ENCODE results near the gene RAB40A. TPM values are rescaled to one million over a fixed set of nuclear protein-coding genes. Genes with fewer than 3 reads are reported as not detected.
A peak's percentile ranks its signal among the peaks of the same experiment; 100 is the strongest.

Gene RAB40A
- polyA plus RNA-seq, 4 donors = 0.25 to 1.2 TPM; not detected in 2

GRCh38 chrX:103550415-103551051 lies 31.2 kb upstream of the RAB40A start:
- 20 to 56% (median 31%) methylated on average over 3 of the region's 3 CpGs for WGBS, 3 donors
- H3K4me3 ChIP-seq (ENCODE audit: low read depth in 1 of 3, low read length in 3 of 3) = no peak overlapping the region
- DNase-seq (peak in 1 of 2 donors; percentile 7), FAIRE-seq (no peak)
- H3K36me3 ChIP-seq (ENCODE audit: control insufficient read depth in 3 of 3, insufficient read depth in 2 of 3, low read depth in 1 of 3, low read length in 3 of 3) = no peaks in the 10 kb centered on the region
- H3K27ac ChIP-seq (ENCODE audit: low read depth in 1 of 3, low read length in 2 of 3) = no peak overlapping the region
- H3K4me1 ChIP-seq (ENCODE audit: control insufficient read depth in 3 of 3, insufficient read depth in 2 of 3, low read depth in 1 of 3, low read length in 2 of 3) = peaks cover 0 to 3% (median 0%) of the 10 kb centered on the region in 3 donors
- no peaks in the 10 kb centered on the region for H3K9me3 ChIP-seq (ENCODE audit: control insufficient read depth in 2 of 2, insufficient read depth in 1 of 2, low read depth in 1 of 2, low read length in 1 of 2)
- H3K27me3 ChIP-seq (ENCODE audit: control insufficient read depth in 3 of 3, insufficient read depth in 3 of 3, low read length in 3 of 3) = no peaks in the 10 kb centered on the region

- FAIRE-seq (no peak), DNase-seq (no peak)
- H3K9me3 ChIP-seq (ENCODE audit: control insufficient read depth in 2 of 2, insufficient read depth in 1 of 2, low read depth in 1 of 2, low read length in 1 of 2) = no peaks in the 10 kb centered on the region
- H3K27me3 ChIP-seq (ENCODE audit: control insufficient read depth in 3 of 3, insufficient read depth in 3 of 3, low read length in 3 of 3) = no peaks in the 10 kb centered on the region
- 52 to 63% (median 54%) methylated on average over 3 of the region's 3 CpGs for WGBS, 3 donors
- no peak overlapping the region for H3K4me3 ChIP-seq (ENCODE audit: low read depth in 1 of 3, low read length in 3 of 3)
- H3K4me1 ChIP-seq (ENCODE audit: control insufficient read depth in 3 of 3, insufficient read depth in 2 of 3, low read depth in 1 of 3, low read length in 2 of 3) = peaks cover 0 to 3% (median 0%) of the 10 kb centered on the region in 3 donors
- H3K36me3 ChIP-seq (ENCODE audit: control insufficient read depth in 3 of 3, insufficient read depth in 2 of 3, low read depth in 1 of 3, low read length in 3 of 3) = no peaks in the 10 kb centered on the region
- no peak overlapping the region for H3K27ac ChIP-seq (ENCODE audit: low read depth in 1 of 3, low read length in 2 of 3)
Measured at GRCh38 chrX:103549916-103550315, 30.6 kb upstream of the RAB40A start.

DNA sequence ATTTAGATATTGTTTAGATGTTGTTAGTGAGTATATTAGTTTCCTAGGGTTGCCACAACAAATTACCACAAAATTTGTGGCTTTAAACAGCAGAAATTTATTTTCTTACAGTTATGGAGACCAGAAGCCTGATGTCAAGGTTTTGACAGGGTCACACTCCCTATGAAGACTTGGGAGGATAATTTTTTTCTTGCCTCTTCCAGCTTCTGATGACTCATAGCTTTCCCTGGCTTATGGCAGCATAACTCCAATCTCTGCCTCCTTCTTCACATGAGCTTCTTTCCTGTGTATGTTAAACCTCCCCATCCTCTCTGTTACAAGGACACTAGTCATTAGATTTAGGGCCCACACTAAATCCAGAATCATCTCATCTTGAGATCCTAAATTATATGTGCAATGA lies 20.9 kb upstream of the RAB40A start:
- H3K27ac ChIP-seq (ENCODE audit: low read depth in 1 of 3, low read length in 2 of 3) = no peak overlapping the region

DNA sequence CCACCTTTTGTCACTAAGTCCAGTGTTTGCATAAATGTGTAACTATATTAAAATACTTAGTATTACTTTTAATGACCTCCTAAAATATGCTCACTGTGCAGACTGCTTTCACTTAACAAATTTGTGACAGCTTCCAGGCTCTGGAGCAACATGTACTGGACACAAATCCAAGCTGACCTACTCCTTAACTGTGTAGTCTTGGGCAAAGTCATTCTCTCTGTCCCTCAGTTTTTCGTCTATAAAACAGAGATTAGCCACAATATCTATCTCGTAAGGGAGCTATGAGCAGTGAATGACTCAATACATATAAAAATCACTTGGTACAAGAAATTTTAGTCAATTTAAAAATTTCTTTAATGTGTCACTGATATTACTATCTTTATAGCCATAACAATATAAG lies 20.4 kb upstream of the RAB40A start:
- Histone ChIP-seq H3K9me3 (ENCODE audit: control insufficient read depth in 2 of 2, insufficient read depth in 1 of 2, low read depth in 1 of 2, low read length in 1 of 2) (no peaks in the 10 kb centered on the region), H3K36me3 (ENCODE audit: control insufficient read depth in 3 of 3, insufficient read depth in 2 of 3, low read depth in 1 of 3, low read length in 3 of 3) (no peaks in the 10 kb centered on the region), H3K4me3 (ENCODE audit: low read depth in 1 of 3, low read length in 3 of 3) (no peak overlapping the region), H3K27me3 (ENCODE audit: control insufficient read depth in 3 of 3, insufficient read depth in 3 of 3, low read length in 3 of 3) (no peaks in the 10 kb centered on the region), H3K4me1 (ENCODE audit: control insufficient read depth in 3 of 3, insufficient read depth in 2 of 3, low read depth in 1 of 3, low read length in 2 of 3) (no peaks in the 10 kb centered on the region), H3K27ac (ENCODE audit: low read depth in 1 of 3, low read length in 2 of 3) (no peak overlapping the region)
- 48 to 75% (median 60%) methylated on average over 2 of the region's 2 CpGs for WGBS, 3 donors
- no peak for DNase-seq
- FAIRE-seq = no peak

More for the DNA sequence above, 20.9 kb upstream of the RAB40A start:
- H3K27me3 ChIP-seq (ENCODE audit: control insufficient read depth in 3 of 3, insufficient read depth in 3 of 3, low read length in 3 of 3) = no peaks in the 10 kb centered on the region
- no peak for DNase-seq
- H3K9me3 ChIP-seq (ENCODE audit: control insufficient read depth in 2 of 2, insufficient read depth in 1 of 2, low read depth in 1 of 2, low read length in 1 of 2) = no peaks in the 10 kb centered on the region
- FAIRE-seq = no peak
- no peak overlapping the region for H3K4me3 ChIP-seq (ENCODE audit: low read depth in 1 of 3, low read length in 3 of 3)
- no peaks in the 10 kb centered on the region for H3K4me1 ChIP-seq (ENCODE audit: control insufficient read depth in 3 of 3, insufficient read depth in 2 of 3, low read depth in 1 of 3, low read length in 2 of 3)
- H3K36me3 ChIP-seq (ENCODE audit: control insufficient read depth in 3 of 3, insufficient read depth in 2 of 3, low read depth in 1 of 3, low read length in 3 of 3) = no peaks in the 10 kb centered on the region

GRCh38 chrX:103538728-103539127 lies 19.4 kb upstream of the RAB40A start:
- no peak for FAIRE-seq
- Histone ChIP-seq H3K4me3 (ENCODE audit: low read depth in 1 of 3, low read length in 3 of 3) (no peak overlapping the region), H3K27me3 (ENCODE audit: control insufficient read depth in 3 of 3, insufficient read depth in 3 of 3, low read length in 3 of 3) (no peaks in the 10 kb centered on the region), H3K27ac (ENCODE audit: low read depth in 1 of 3, low read length in 2 of 3) (peak overlapping the region in 1 of 3 donors; percentile 74), H3K36me3 (ENCODE audit: control insufficient read depth in 3 of 3, insufficient read depth in 2 of 3, low read depth in 1 of 3, low read length in 3 of 3) (no peaks in the 10 kb centered on the region), H3K4me1 (ENCODE audit: control insufficient read depth in 3 of 3, insufficient read depth in 2 of 3, low read depth in 1 of 3, low read length in 2 of 3) (no peaks in the 10 kb centered on the region), H3K9me3 (ENCODE audit: control insufficient read depth in 2 of 2, insufficient read depth in 1 of 2, low read depth in 1 of 2, low read length in 1 of 2) (no peaks in the 10 kb centered on the region)
- peak in 1 of 2 donors; percentile 6 for DNase-seq

DNA sequence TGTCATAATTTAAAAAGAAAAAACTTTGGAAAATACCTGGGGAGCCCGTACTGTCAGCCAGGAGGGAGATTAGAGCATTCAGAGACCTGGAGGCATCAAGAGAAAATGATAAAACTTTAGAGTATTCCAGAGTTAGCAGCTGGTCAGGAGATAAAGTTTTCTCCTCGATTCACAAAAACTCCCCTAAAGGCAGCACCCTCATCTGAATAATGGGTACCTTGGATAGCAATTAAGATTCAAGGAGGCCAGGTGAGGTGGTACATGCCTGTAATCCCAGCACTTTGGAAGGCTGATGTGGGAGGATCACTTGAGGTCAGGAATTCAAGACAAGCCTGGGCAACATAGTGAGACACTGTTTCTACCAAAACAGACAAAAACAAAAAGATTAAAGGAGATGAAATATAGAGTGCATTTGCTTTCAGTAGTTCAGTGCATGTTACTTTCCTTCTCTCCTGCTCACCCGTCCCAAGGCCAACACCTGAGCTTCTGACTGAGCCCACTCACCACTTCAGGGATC lies 18.6 kb upstream of the RAB40A start:
- no peak overlapping the region for H3K4me3 ChIP-seq (ENCODE audit: low read depth in 1 of 3, low read length in 3 of 3)
- 66 to 87% (median 71%) methylated on average over 2 to 3 of the region's 3 CpGs for WGBS, 3 donors
- FAIRE-seq (no peak), DNase-seq (no peak)
- H3K27me3 ChIP-seq (ENCODE audit: control insufficient read depth in 3 of 3, insufficient read depth in 3 of 3, low read length in 3 of 3) = no peaks in the 10 kb centered on the region
- H3K4me1 ChIP-seq (ENCODE audit: control insufficient read depth in 3 of 3, insufficient read depth in 2 of 3, low read depth in 1 of 3, low read length in 2 of 3) = no peaks in the 10 kb centered on the region
- no peaks in the 10 kb centered on the region for H3K9me3 ChIP-seq (ENCODE audit: control insufficient read depth in 2 of 2, insufficient read depth in 1 of 2, low read depth in 1 of 2, low read length in 1 of 2)
- peak overlapping the region in 1 of 3 donors; percentile 74 for H3K27ac ChIP-seq (ENCODE audit: low read depth in 1 of 3, low read length in 2 of 3)
- H3K36me3 ChIP-seq (ENCODE audit: control insufficient read depth in 3 of 3, insufficient read depth in 2 of 3, low read depth in 1 of 3, low read length in 3 of 3) = no peaks in the 10 kb centered on the region

- H3K4me3 ChIP-seq (ENCODE audit: low read depth in 1 of 3, low read length in 3 of 3) = no peak overlapping the region
- H3K27ac ChIP-seq (ENCODE audit: low read depth in 1 of 3, low read length in 2 of 3) = peak overlapping the region in 1 of 3 donors; percentile 78
- no peaks in the 10 kb centered on the region for H3K27me3 ChIP-seq (ENCODE audit: control insufficient read depth in 3 of 3, insufficient read depth in 3 of 3, low read length in 3 of 3)
- H3K9me3 ChIP-seq (ENCODE audit: control insufficient read depth in 2 of 2, insufficient read depth in 1 of 2, low read depth in 1 of 2, low read length in 1 of 2) = no peaks in the 10 kb centered on the region
- H3K4me1 ChIP-seq (ENCODE audit: control insufficient read depth in 3 of 3, insufficient read depth in 2 of 3, low read depth in 1 of 3, low read length in 2 of 3) = no peaks in the 10 kb centered on the region
- no peak for FAIRE-seq
- no peak for DNase-seq
- no peaks in the 10 kb centered on the region for H3K36me3 ChIP-seq (ENCODE audit: control insufficient read depth in 3 of 3, insufficient read depth in 2 of 3, low read depth in 1 of 3, low read length in 3 of 3)
Measured at GRCh38 chrX:103536732-103537131, 17.4 kb upstream of the RAB40A start.

DNA sequence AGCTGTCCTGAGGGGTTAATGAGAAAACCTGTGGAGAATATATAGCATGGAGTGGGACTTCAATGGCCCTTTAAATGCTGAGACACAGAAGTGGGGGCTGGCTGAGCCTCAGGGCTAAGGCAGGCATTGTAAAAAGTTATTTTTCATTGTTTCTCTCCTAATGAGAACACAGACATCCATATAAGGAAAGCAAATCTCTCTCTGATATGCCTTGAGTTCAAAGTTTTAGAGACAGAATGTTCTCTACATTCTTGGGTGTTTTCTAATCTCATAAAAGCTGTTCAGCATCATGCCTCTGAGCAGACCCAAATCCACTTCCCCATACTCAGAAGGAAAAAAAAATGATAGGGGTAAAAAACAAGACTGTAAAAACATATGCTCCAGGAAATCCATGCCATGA lies 16.8 kb upstream of the RAB40A start:
- H3K9me3 ChIP-seq (ENCODE audit: control insufficient read depth in 2 of 2, insufficient read depth in 1 of 2, low read depth in 1 of 2, low read length in 1 of 2) = no peaks in the 10 kb centered on the region
- FAIRE-seq (no peak), DNase-seq (no peak)
- H3K27ac ChIP-seq (ENCODE audit: low read depth in 1 of 3, low read length in 2 of 3) = peak overlapping the region in 2 of 3 donors; percentile 11 to 78
- no peak overlapping the region for H3K4me3 ChIP-seq (ENCODE audit: low read depth in 1 of 3, low read length in 3 of 3)
- no peaks in the 10 kb centered on the region for H3K4me1 ChIP-seq (ENCODE audit: control insufficient read depth in 3 of 3, insufficient read depth in 2 of 3, low read depth in 1 of 3, low read length in 2 of 3)
- no peaks in the 10 kb centered on the region for H3K27me3 ChIP-seq (ENCODE audit: control insufficient read depth in 3 of 3, insufficient read depth in 3 of 3, low read length in 3 of 3)
- H3K36me3 ChIP-seq (ENCODE audit: control insufficient read depth in 3 of 3, insufficient read depth in 2 of 3, low read depth in 1 of 3, low read length in 3 of 3) = no peaks in the 10 kb centered on the region

DNA sequence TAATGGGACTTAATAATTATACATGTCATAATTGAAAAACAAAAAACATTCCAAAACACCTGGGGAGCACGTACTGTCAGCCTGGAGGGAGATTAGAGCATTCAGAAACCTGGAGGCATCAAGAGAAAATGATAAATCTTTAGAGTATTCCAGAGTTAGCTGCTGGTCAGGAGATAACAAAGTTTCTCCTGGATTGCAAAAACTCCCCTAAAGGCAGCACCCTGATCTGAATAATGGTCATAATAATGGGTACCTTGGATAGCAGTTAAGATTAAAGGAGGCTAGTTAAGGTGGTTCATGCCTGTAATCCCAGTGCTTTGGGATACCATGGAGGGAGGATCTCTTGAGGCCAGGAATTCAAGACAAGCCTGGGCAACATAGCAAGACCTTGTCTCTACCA lies 15.9 kb upstream of the RAB40A start:
- no peaks in the 10 kb centered on the region for H3K27me3 ChIP-seq (ENCODE audit: control insufficient read depth in 3 of 3, insufficient read depth in 3 of 3, low read length in 3 of 3)
- no peak overlapping the region for H3K4me3 ChIP-seq (ENCODE audit: low read depth in 1 of 3, low read length in 3 of 3)
- 47 to 83% (median 76%) methylated on average over 1 of the region's 1 CpG for WGBS, 3 donors
- H3K27ac ChIP-seq (ENCODE audit: low read depth in 1 of 3, low read length in 2 of 3) = no peak overlapping the region
- no peaks in the 10 kb centered on the region for H3K36me3 ChIP-seq (ENCODE audit: control insufficient read depth in 3 of 3, insufficient read depth in 2 of 3, low read depth in 1 of 3, low read length in 3 of 3)
- FAIRE-seq = no peak
- H3K4me1 ChIP-seq (ENCODE audit: control insufficient read depth in 3 of 3, insufficient read depth in 2 of 3, low read depth in 1 of 3, low read length in 2 of 3) = no peaks in the 10 kb centered on the region
- no peak for DNase-seq
- no peaks in the 10 kb centered on the region for H3K9me3 ChIP-seq (ENCODE audit: control insufficient read depth in 2 of 2, insufficient read depth in 1 of 2, low read depth in 1 of 2, low read length in 1 of 2)

All from small intestine (tissue), 7 donors.